Fibroblast of lung (primary cell): Measurements from ENCODE around the gene ZNF708. TPM values are rescaled to one million over a fixed set of nuclear protein-coding genes. Genes with fewer than 3 reads are reported as not detected.
"Not testable (repeated sequence)": the region's sequence is repeated elsewhere in the genome, so short reads cannot be mapped to it uniquely, and the experiment has no call there.

Experiments used
- DNase-seq, 2 donors: peaks; one replicate each; pipeline versions ENCODE4 v3.0.0 to v3.0.0-alpha.2; 2010; ENCODE audit warnings: low read depth in 2 of 2
- H2AFZ ChIP-seq: 2 replicates; pipeline ENCODE4 v1.5.1; 2012; ENCODE audit warnings: low read length, control low read depth, inconsistent platforms
- H3K27ac ChIP-seq: 2 replicates; pipeline ENCODE4 v1.5.1; 2011; ENCODE audit warnings: low read length, control low read depth; ENCODE audit not compliant: insufficient read depth
- H3K27me3 ChIP-seq: 2 replicates; pipeline ENCODE4 v1.5.1; 2011; ENCODE audit warnings: mild to moderate bottlenecking, low read length; ENCODE audit not compliant: control insufficient read depth, insufficient read depth
- H3K36me3 ChIP-seq: 2 replicates; pipeline ENCODE4 v1.5.1; 2011; ENCODE audit warnings: low read length; ENCODE audit not compliant: control insufficient read depth, insufficient read depth
- H3K4me1 ChIP-seq: 2 replicates; pipeline ENCODE4 v1.5.1; 2011; ENCODE audit warnings: low read length; ENCODE audit not compliant: control insufficient read depth, insufficient read depth; ENCODE audit errors: extremely low read depth
- H3K4me2 ChIP-seq: 2 replicates; pipeline ENCODE4 v1.5.1; 2011; ENCODE audit warnings: low read length, control low read depth; ENCODE audit not compliant: insufficient read depth; ENCODE audit errors: extremely low read depth
- H3K4me3 ChIP-seq, 4 experiments: fragments of 200-600 bp in 1 of 4; sonication (generic) in 1 of 4; replicated peaks in 1 of 4; 2 replicates each; pipeline ENCODE4 v1.5.1; 2011 to 2016; ENCODE audit warnings: low read length in 4 of 4, low read depth in 3 of 4, mild to moderate bottlenecking in 3 of 4, control low read depth in 2 of 4, inconsistent platforms in 1 of 4, mixed read lengths in 1 of 4; ENCODE audit not compliant: insufficient read depth in 1 of 4; ENCODE audit errors: control extremely low read depth in 1 of 4
- H3K79me2 ChIP-seq: 2 replicates; pipeline ENCODE4 v1.5.1; 2012; ENCODE audit warnings: mild to moderate bottlenecking, low read length, inconsistent platforms; ENCODE audit not compliant: control insufficient read depth, insufficient read depth
- H3K9ac ChIP-seq: 2 replicates; pipeline ENCODE4 v1.5.1; 2011; ENCODE audit warnings: mild to moderate bottlenecking, low read length, control low read depth; ENCODE audit not compliant: insufficient read depth
- H3K9me3 ChIP-seq: 2 replicates; pipeline ENCODE4 v1.5.1; 2012; ENCODE audit warnings: low read depth, low read length; ENCODE audit not compliant: control insufficient read depth, insufficient read depth
- H4K20me1 ChIP-seq: 2 replicates; pipeline ENCODE4 v1.5.1; 2011; ENCODE audit warnings: low read length; ENCODE audit not compliant: control insufficient read depth, insufficient read depth; ENCODE audit errors: extremely low read depth
- EZH2 ChIP-seq: IDR thresholded peaks from 2 replicates; pipeline ENCODE4 v1.5.1; 2012; ENCODE audit warnings: low read length, control low read depth, mild to moderate bottlenecking; ENCODE audit errors: missing control alignments
- polyA plus RNA-seq, 2 donors: library from polyadenylated mRNA; depleted of rRNA in 1 of 2; stranded (reverse) in 1 of 2; unstranded in 1 of 2; fragments of >200 nt; gene quantifications; 2 replicates each; pipeline ENCODE4 v1.2.1, GENCODE V29; 2011 to 2012; ENCODE audit warnings: missing spikeins in 1 of 2
- total RNA-seq: library from RNA; depleted of rRNA; stranded (reverse); fragments of >200 nt; gene quantifications from 2 replicates; pipeline ENCODE4 v1.2.1, GENCODE V29; 2014
- TF ChIP-seq, protein P1 (sequence below), 2 donors: IDR thresholded peaks in 1 of 2; conservative IDR thresholded peaks in 1 of 2; 1 replicate in 1 of 2; 2 replicates in 1 of 2; pipeline ENCODE4 v1.5.1; 2011 to 2012; ENCODE audit warnings: low read length in 2 of 2, control low read depth in 1 of 2, inconsistent platforms in 1 of 2, low read depth in 1 of 2, mild to moderate bottlenecking in 1 of 2

The ZNF708 gene
- total and polyA plus RNA-seq, 2 donors (not counting 1 experiment from before 2014, with no cell fraction given): 2.5 to 4.6 TPM

DNA sequence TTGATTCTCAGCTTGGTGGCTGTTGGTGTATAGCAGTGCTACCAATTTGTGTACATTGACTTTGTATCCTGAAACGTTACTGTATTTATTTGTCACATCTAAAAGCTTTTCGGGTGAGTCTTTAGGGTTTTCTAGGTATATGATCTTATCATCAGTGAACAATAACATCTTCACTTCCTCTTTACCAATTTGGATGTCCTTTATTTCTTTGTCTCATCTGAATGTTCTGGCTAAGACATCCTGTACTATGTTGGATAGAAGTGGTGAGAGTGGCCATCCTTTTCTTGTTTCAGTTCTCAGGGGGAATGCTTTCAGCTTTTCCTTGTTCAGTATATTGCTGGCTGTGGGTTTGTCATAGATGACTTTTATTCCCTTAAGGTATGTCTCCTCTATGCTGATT lies 23.6 kb upstream of the ZNF708 start:
- H3K4me3 ChIP-seq: no peak overlapping the region
- no peaks in the 10 kb centered on the region for H3K27me3 ChIP-seq
- H3K36me3 ChIP-seq: no peaks in the 10 kb centered on the region
- H3K79me2 ChIP-seq: no peaks in the 10 kb centered on the region
- H3K9me3 ChIP-seq: no peaks in the 10 kb centered on the region
- H3K27ac ChIP-seq: no peak overlapping the region
- H3K4me1 ChIP-seq: no peaks in the 10 kb centered on the region
- no peak overlapping the region for H2AFZ ChIP-seq
- no peak overlapping the region for H3K4me2 ChIP-seq
- DNase-seq: no peak
- H4K20me1 ChIP-seq: no peaks in the 10 kb centered on the region
- TF ChIP-seq EZH2: no peak
- TF ChIP-seq, protein P1, sequence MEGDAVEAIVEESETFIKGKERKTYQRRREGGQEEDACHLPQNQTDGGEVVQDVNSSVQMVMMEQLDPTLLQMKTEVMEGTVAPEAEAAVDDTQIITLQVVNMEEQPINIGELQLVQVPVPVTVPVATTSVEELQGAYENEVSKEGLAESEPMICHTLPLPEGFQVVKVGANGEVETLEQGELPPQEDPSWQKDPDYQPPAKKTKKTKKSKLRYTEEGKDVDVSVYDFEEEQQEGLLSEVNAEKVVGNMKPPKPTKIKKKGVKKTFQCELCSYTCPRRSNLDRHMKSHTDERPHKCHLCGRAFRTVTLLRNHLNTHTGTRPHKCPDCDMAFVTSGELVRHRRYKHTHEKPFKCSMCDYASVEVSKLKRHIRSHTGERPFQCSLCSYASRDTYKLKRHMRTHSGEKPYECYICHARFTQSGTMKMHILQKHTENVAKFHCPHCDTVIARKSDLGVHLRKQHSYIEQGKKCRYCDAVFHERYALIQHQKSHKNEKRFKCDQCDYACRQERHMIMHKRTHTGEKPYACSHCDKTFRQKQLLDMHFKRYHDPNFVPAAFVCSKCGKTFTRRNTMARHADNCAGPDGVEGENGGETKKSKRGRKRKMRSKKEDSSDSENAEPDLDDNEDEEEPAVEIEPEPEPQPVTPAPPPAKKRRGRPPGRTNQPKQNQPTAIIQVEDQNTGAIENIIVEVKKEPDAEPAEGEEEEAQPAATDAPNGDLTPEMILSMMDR (conservative IDR thresholded peaks at IDR 0.05 in 1 of 2, IDR thresholded peaks at IDR 0.05 in 1 of 2; ENCODE audit: low read depth in 1 of 2, low read length in 2 of 2): no peak
- H3K9ac ChIP-seq: no peak overlapping the region

- not testable (repeated sequence) for H3K36me3 ChIP-seq, DNase-seq, H4K20me1 ChIP-seq, H3K9me3 ChIP-seq, H3K27me3 ChIP-seq, H2AFZ ChIP-seq, H3K9ac ChIP-seq, H3K27ac ChIP-seq, H3K4me3 ChIP-seq, H3K4me1 ChIP-seq, H3K79me2 ChIP-seq, H3K4me2 ChIP-seq
Observed at GRCh38 chr19:21344841-21345240, 15.6 kb upstream of the ZNF708 start.

GRCh38 chr19:21335721-21336120 lies 6.5 kb upstream of the ZNF708 start:
- no peaks in the 10 kb centered on the region for H3K36me3 ChIP-seq

More at GRCh38 chr19:21335721-21336120, 6.5 kb upstream of the ZNF708 start:
- Histone ChIP-seq H3K4me2 (no peak overlapping the region), H3K27ac (no peak overlapping the region), H4K20me1 (no peaks in the 10 kb centered on the region), H3K9me3 (no peaks in the 10 kb centered on the region), H3K27me3 (no peaks in the 10 kb centered on the region), H3K79me2 (no peaks in the 10 kb centered on the region), H3K9ac (no peak overlapping the region), H2AFZ (no peak overlapping the region), H3K4me1 (no peaks in the 10 kb centered on the region), H3K4me3 (no peak overlapping the region)
- no peak for DNase-seq
- TF ChIP-seq, protein P1 (conservative IDR thresholded peaks at IDR 0.05 in 1 of 2, IDR thresholded peaks at IDR 0.05 in 1 of 2; ENCODE audit: low read depth in 1 of 2, low read length in 2 of 2): no peak
- TF ChIP-seq EZH2: no peak
